Astrocyte (in vitro differentiated cells and primary cell): ENCODE data around the gene SOX13. TPM values are rescaled to one million over a fixed set of nuclear protein-coding genes. Genes with fewer than 3 reads are reported as not detected.

Experiments
- DNase-seq: peaks from one replicate; pipeline ENCODE4 v3.0.0-alpha.2; 2010; ENCODE audit warnings: low read depth
- FAIRE-seq: peaks from 2 replicates; lab custom pipeline; 2011; peaks lifted over from hg19 to GRCh38; lab: Jason Lieb, UNC
- H2AFZ ChIP-seq: 2 replicates; pipeline ENCODE4 v1.6.0; 2012; ENCODE audit warnings: low read depth, low read length, inconsistent platforms
- H3K27ac ChIP-seq: 2 replicates; pipeline ENCODE4 v1.5.1; 2011; ENCODE audit warnings: low read depth, low read length, inconsistent platforms
- H3K27me3 ChIP-seq: 2 replicates; pipeline ENCODE4 v1.6.0; 2011; ENCODE audit warnings: low read length, inconsistent platforms; ENCODE audit not compliant: insufficient read depth
- H3K36me3 ChIP-seq: 2 replicates; pipeline ENCODE4 v1.5.1; 2011; ENCODE audit warnings: low read length, inconsistent platforms; ENCODE audit not compliant: insufficient read depth
- H3K4me1 ChIP-seq: 2 replicates; pipeline ENCODE4 v1.5.1; 2011; ENCODE audit warnings: low read length, inconsistent platforms; ENCODE audit not compliant: insufficient read depth
- H3K4me2 ChIP-seq: 2 replicates; pipeline ENCODE4 v1.6.0; 2012; ENCODE audit warnings: low read length, inconsistent platforms
- H3K4me3 ChIP-seq: 2 replicates; pipeline ENCODE4 v1.5.1; 2011; ENCODE audit warnings: low read depth, mild to moderate bottlenecking, low read length, inconsistent platforms; ENCODE audit not compliant: insufficient read depth
- H3K79me2 ChIP-seq: 2 replicates; pipeline ENCODE4 v1.6.0; 2012; ENCODE audit warnings: mild to moderate bottlenecking, low read length, inconsistent platforms; ENCODE audit not compliant: insufficient read depth
- H3K9ac ChIP-seq: 2 replicates; pipeline ENCODE4 v1.6.0; 2012; ENCODE audit warnings: mild to moderate bottlenecking, low read length, inconsistent platforms
- H3K9me3 ChIP-seq: 2 replicates; pipeline ENCODE4 v1.5.1; 2012; ENCODE audit warnings: low read depth, mild to moderate bottlenecking, low read length, inconsistent platforms; ENCODE audit not compliant: insufficient read depth
- H4K20me1 ChIP-seq: 2 replicates; pipeline ENCODE4 v1.6.0; 2012; ENCODE audit warnings: low read length, inconsistent platforms; ENCODE audit not compliant: insufficient read depth
- H3K27ac Mint-ChIP-seq: one replicate; pipeline ENCODE4 v1.8.0; 2021; ENCODE audit warnings: mild to moderate bottlenecking, mixed read lengths; ENCODE audit not compliant: unreplicated experiment
- H3K27me3 Mint-ChIP-seq: one replicate; pipeline ENCODE4 v1.8.0; 2021; ENCODE audit warnings: low read depth, mixed read lengths; ENCODE audit not compliant: unreplicated experiment
- H3K36me3 Mint-ChIP-seq: one replicate; pipeline ENCODE4 v1.8.0; 2021; ENCODE audit warnings: low read depth, mixed read lengths; ENCODE audit not compliant: unreplicated experiment
- H3K4me1 Mint-ChIP-seq: one replicate; pipeline ENCODE4 v1.8.0; 2021; ENCODE audit warnings: low read depth, mixed read lengths; ENCODE audit not compliant: unreplicated experiment
- H3K4me3 Mint-ChIP-seq: one replicate; pipeline ENCODE4 v1.8.0; 2021; ENCODE audit warnings: mild to moderate bottlenecking, moderate library complexity, mixed read lengths; ENCODE audit not compliant: unreplicated experiment
- H3K9me3 Mint-ChIP-seq: one replicate; pipeline ENCODE4 v1.8.0; 2021; ENCODE audit warnings: mild to moderate bottlenecking, mixed read lengths; ENCODE audit not compliant: unreplicated experiment
- CTCF ChIP-seq: IDR thresholded peaks from 2 replicates; pipeline ENCODE4 v1.5.1; 2011; ENCODE audit warnings: low read depth, mild to moderate bottlenecking, inconsistent platforms, low read length, moderate library complexity; ENCODE audit not compliant: insufficient read depth
- EZH2 ChIP-seq: IDR thresholded peaks from 2 replicates; pipeline ENCODE4 v1.6.1; 2012; ENCODE audit warnings: mild to moderate bottlenecking, low read length, inconsistent platforms; ENCODE audit not compliant: insufficient read depth
- total RNA-seq: library from RNA; stranded (reverse); gene quantifications from 2 replicates; pipeline ENCODE4 v1.2.1, GENCODE V29; 2021

The SOX13 gene
- total RNA-seq, 1 donor from 2014 or later, result 12.4 TPM

GRCh38 chr1:204094856-204095634 lies 22.1 kb downstream of the SOX13 start:
- no peak for FAIRE-seq
- Mint-ChIP-seq H3K4me1 (peaks cover 6% of the 10 kb centered on the region), H3K36me3 (peaks cover 4% of the 10 kb centered on the region)

GRCh38 chr1:204096931-204097330 lies 24.0 kb downstream of the SOX13 start:
- peaks cover 5% of the 10 kb centered on the region for H3K4me1 Mint-ChIP-seq
- no peak overlapping the region for H3K4me3 ChIP-seq
- H3K4me3 Mint-ChIP-seq, result no peak overlapping the region
- TF ChIP-seq CTCF, result no peak
- TF ChIP-seq EZH2, result no peak
- H3K9ac ChIP-seq, result no peak overlapping the region
- H3K4me1 ChIP-seq, result no peaks in the 10 kb centered on the region
- no peaks in the 10 kb centered on the region for H3K27me3 ChIP-seq
- no peak overlapping the region for H2AFZ ChIP-seq
- H3K36me3 Mint-ChIP-seq, result no peaks in the 10 kb centered on the region
- H4K20me1 ChIP-seq, result peaks cover under 1% of the 10 kb centered on the region
- H3K9me3 ChIP-seq, result no peaks in the 10 kb centered on the region
- no peaks in the 10 kb centered on the region for H3K36me3 ChIP-seq
- FAIRE-seq (no peak), DNase-seq (no peak)
- no peaks in the 10 kb centered on the region for H3K27me3 Mint-ChIP-seq
- H3K4me2 ChIP-seq, result no peak overlapping the region
- no peaks in the 10 kb centered on the region for H3K79me2 ChIP-seq
- no peaks in the 10 kb centered on the region for H3K9me3 Mint-ChIP-seq
- no peak overlapping the region for H3K27ac Mint-ChIP-seq
- H3K27ac ChIP-seq, result no peak overlapping the region

More at GRCh38 chr1:204094856-204095634, 22.1 kb downstream of the SOX13 start:
- Histone ChIP-seq H2AFZ (no peak overlapping the region), H3K4me2 (no peak overlapping the region), H4K20me1 (peaks cover 7% of the 10 kb centered on the region), H3K4me1 (no peaks in the 10 kb centered on the region), H3K4me3 (no peak overlapping the region), H3K27me3 (no peaks in the 10 kb centered on the region), H3K9me3 (no peaks in the 10 kb centered on the region), H3K27ac (no peak overlapping the region), H3K36me3 (no peaks in the 10 kb centered on the region), H3K9ac (no peak overlapping the region), H3K79me2 (no peaks in the 10 kb centered on the region)
- no peak overlapping the region for H3K27ac Mint-ChIP-seq
- no peak for DNase-seq
- no peak overlapping the region for H3K4me3 Mint-ChIP-seq
- TF ChIP-seq EZH2 (no peak), CTCF (no peak)
- no peaks in the 10 kb centered on the region for H3K27me3 Mint-ChIP-seq
- H3K9me3 Mint-ChIP-seq, result no peaks in the 10 kb centered on the region

- H3K4me1 ChIP-seq, result peaks cover 14% of the 10 kb centered on the region
- H3K4me1 Mint-ChIP-seq, result peaks cover 17% of the 10 kb centered on the region
Observed at GRCh38 chr1:204098683-204099082, 25.8 kb downstream of the SOX13 start.

More at GRCh38 chr1:204098683-204099082, 25.8 kb downstream of the SOX13 start:
- H3K9me3 ChIP-seq, result no peaks in the 10 kb centered on the region
- H3K27ac ChIP-seq, result no peak overlapping the region
- DNase-seq (no peak), FAIRE-seq (no peak)
- H3K9me3 Mint-ChIP-seq, result no peaks in the 10 kb centered on the region
- no peaks in the 10 kb centered on the region for H3K36me3 Mint-ChIP-seq
- H4K20me1 ChIP-seq, result no peaks in the 10 kb centered on the region
- no peaks in the 10 kb centered on the region for H3K27me3 Mint-ChIP-seq
- no peaks in the 10 kb centered on the region for H3K27me3 ChIP-seq
- H3K4me2 ChIP-seq, result no peak overlapping the region
- H3K9ac ChIP-seq, result no peak overlapping the region
- H2AFZ ChIP-seq, result no peak overlapping the region
- no peak for TF ChIP-seq EZH2
- no peak for TF ChIP-seq CTCF
- H3K79me2 ChIP-seq, result no peaks in the 10 kb centered on the region
- no peak overlapping the region for H3K4me3 ChIP-seq
- H3K36me3 ChIP-seq, result no peaks in the 10 kb centered on the region
- no peak overlapping the region for H3K27ac Mint-ChIP-seq
- H3K4me3 Mint-ChIP-seq, result no peak overlapping the region
